ENCODE measurements around the gene PRKAG2.

Gene PRKAG2

DNA sequence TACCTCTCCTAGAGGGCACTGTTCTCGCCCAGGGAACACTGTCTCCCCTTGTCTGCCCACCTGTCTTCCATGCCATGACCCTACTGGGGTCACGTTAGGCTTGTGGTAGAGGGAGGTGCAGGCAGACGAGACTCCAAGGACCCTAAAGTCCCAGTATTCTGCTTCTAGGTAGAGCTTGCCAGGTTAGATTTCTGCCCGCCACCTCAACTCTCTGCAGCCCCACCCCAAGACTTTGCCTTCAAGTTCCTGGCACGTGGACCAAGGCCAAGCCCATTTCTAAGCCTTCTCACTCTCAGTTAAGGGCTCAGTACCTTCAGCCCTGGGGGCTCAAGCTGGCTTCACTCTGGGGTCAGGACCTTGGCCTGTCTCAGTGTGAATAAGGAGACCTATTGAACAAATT is 16.1 kb downstream of the PRKAG2 start:
- TF ChIP-seq FOXM1 (IDR thresholded peaks at IDR 0.05; ENCODE audit: borderline replicate concordance, low read depth), result no peak
- no peak for TF ChIP-seq EP300 (IDR thresholded peaks at IDR 0.05; ENCODE audit: borderline replicate concordance)
- TF ChIP-seq TEAD4 (IDR thresholded peaks at IDR 0.05), result no peak
- no peak for TF ChIP-seq CEBPB (IDR thresholded peaks at IDR 0.05)
- TF ChIP-seq CREB1 (IDR thresholded peaks at IDR 0.05; ENCODE audit: low read depth), result no peak
- TF ChIP-seq, protein P1, sequence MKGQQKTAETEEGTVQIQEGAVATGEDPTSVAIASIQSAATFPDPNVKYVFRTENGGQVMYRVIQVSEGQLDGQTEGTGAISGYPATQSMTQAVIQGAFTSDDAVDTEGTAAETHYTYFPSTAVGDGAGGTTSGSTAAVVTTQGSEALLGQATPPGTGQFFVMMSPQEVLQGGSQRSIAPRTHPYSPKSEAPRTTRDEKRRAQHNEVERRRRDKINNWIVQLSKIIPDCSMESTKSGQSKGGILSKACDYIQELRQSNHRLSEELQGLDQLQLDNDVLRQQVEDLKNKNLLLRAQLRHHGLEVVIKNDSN (IDR thresholded peaks at IDR 0.05), result no peak
- TF ChIP-seq EGR1 (IDR thresholded peaks at IDR 0.05), result no peak
- no peak for TF ChIP-seq TCF12 (IDR thresholded peaks at IDR 0.05; ENCODE audit: low read depth)
- TF ChIP-seq YY1 (IDR thresholded peaks at IDR 0.05; ENCODE audit: low read depth), result no peak
- TF ChIP-seq ZBTB7A (IDR thresholded peaks at IDR 0.05; ENCODE audit: low read depth), result no peak
- TF ChIP-seq, protein P2, sequence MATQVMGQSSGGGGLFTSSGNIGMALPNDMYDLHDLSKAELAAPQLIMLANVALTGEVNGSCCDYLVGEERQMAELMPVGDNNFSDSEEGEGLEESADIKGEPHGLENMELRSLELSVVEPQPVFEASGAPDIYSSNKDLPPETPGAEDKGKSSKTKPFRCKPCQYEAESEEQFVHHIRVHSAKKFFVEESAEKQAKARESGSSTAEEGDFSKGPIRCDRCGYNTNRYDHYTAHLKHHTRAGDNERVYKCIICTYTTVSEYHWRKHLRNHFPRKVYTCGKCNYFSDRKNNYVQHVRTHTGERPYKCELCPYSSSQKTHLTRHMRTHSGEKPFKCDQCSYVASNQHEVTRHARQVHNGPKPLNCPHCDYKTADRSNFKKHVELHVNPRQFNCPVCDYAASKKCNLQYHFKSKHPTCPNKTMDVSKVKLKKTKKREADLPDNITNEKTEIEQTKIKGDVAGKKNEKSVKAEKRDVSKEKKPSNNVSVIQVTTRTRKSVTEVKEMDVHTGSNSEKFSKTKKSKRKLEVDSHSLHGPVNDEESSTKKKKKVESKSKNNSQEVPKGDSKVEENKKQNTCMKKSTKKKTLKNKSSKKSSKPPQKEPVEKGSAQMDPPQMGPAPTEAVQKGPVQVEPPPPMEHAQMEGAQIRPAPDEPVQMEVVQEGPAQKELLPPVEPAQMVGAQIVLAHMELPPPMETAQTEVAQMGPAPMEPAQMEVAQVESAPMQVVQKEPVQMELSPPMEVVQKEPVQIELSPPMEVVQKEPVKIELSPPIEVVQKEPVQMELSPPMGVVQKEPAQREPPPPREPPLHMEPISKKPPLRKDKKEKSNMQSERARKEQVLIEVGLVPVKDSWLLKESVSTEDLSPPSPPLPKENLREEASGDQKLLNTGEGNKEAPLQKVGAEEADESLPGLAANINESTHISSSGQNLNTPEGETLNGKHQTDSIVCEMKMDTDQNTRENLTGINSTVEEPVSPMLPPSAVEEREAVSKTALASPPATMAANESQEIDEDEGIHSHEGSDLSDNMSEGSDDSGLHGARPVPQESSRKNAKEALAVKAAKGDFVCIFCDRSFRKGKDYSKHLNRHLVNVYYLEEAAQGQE (IDR thresholded peaks at IDR 0.05; ENCODE audit: low read depth), result no peak
- TF ChIP-seq TAF1 (IDR thresholded peaks at IDR 0.05; ENCODE audit: low read depth), result no peak
- no peak for TF ChIP-seq NFIC (IDR thresholded peaks at IDR 0.05)
- TF ChIP-seq, protein P3, sequence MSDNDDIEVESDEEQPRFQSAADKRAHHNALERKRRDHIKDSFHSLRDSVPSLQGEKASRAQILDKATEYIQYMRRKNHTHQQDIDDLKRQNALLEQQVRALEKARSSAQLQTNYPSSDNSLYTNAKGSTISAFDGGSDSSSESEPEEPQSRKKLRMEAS (IDR thresholded peaks at IDR 0.05), result no peak
- no peak for TF ChIP-seq RAD21 (IDR thresholded peaks at IDR 0.05; ENCODE audit: low read depth)

DNA sequence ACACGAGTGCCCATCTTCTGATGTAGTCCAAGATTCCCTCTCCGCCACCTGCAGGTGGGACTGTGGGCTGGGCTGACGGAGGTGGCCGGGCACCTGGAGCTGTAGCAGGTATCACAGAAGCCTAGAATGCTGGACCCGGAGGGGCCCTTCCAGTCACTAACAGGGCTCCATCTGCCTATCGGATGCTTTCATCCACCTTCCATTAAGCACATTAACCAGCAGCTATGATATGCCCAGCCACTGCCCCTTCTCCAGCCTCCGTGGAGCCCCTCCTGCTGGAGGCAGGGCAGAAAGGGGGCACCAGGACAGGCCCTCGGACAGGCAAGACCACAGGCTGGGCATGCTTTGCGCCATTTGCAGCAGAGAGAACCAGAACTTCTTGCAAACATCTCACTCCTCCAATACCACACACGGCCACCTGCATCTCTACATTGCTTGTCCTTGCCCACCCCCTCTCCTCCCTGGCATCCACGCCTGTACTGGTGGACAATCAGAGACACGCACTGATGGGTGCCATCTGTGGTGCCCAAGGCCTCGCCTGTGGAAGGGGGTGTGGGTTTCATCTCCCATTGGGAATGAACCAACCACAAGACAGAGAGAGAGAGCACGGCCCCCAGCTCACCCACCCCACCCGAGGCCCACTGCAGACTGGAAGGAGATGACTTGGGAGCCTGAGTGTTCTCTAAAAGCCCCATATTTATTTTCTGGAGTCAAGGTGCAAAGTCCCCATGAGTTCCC is 16.8 kb downstream of the PRKAG2 start:
- TF ChIP-seq, protein P2 (IDR thresholded peaks at IDR 0.05; ENCODE audit: low read depth), result no peak
- TF ChIP-seq, protein P3 (IDR thresholded peaks at IDR 0.05), result no peak
- TF ChIP-seq YY1 (IDR thresholded peaks at IDR 0.05; ENCODE audit: low read depth), result no peak
- TF ChIP-seq TAF1 (IDR thresholded peaks at IDR 0.05; ENCODE audit: low read depth), result no peak
- no peak for TF ChIP-seq CREB1 (IDR thresholded peaks at IDR 0.05; ENCODE audit: low read depth)
- TF ChIP-seq TCF12 (IDR thresholded peaks at IDR 0.05; ENCODE audit: low read depth), result no peak
- no peak for TF ChIP-seq CEBPB (IDR thresholded peaks at IDR 0.05)
- TF ChIP-seq EGR1 (IDR thresholded peaks at IDR 0.05), result no peak
- TF ChIP-seq ZBTB7A (IDR thresholded peaks at IDR 0.05; ENCODE audit: low read depth), result no peak
- TF ChIP-seq EP300 (IDR thresholded peaks at IDR 0.05; ENCODE audit: borderline replicate concordance), result no peak
- TF ChIP-seq TEAD4 (IDR thresholded peaks at IDR 0.05), result no peak
- TF ChIP-seq RAD21 (IDR thresholded peaks at IDR 0.05; ENCODE audit: low read depth), result no peak
- no peak for TF ChIP-seq NFIC (IDR thresholded peaks at IDR 0.05)
- no peak for TF ChIP-seq FOXM1 (IDR thresholded peaks at IDR 0.05; ENCODE audit: borderline replicate concordance, low read depth)
- TF ChIP-seq, protein P1 (IDR thresholded peaks at IDR 0.05), result no peak

DNA sequence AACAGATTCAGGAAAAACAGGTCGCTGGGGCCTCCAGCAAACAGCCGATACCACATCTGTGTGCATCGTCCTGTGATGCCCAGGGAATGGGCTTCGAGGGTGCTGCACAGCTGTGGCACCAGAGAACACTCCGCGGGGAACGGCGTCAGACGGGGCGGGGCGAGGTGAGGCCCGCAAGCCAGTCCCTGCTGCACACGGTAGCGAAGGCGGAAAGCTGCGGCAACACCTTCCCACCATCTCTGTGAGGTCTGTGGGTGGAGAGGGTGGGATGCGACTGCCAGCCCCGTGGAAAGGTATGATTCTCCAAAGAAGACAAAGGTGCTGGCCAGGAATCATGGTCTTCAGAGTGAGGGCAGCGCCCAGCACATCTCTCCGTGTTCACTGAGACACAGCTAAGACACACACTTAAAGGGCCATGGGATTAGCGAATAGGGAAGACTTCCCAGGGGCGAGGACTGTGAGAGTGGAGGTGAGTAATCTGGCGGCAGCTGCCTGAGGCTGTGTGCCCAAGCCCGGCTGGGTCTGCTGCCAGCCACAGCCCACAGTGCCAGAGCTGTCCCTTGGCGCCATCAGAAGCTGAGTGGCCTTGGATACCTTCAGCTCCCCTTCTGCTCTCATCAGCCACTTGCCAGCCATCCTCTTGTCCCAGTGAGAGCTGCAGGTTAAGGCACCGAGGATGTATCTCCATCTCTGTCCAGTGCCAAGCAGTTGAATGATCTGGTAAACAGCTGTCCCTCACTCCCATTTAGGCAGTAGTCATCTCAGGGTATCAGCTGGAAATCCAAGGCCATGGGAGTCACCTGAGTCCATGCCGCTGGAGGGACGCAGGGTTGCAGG is 17.6 kb downstream of the PRKAG2 start:
- TF ChIP-seq ZBTB7A (IDR thresholded peaks at IDR 0.05; ENCODE audit: low read depth) (no peak), CEBPB (IDR thresholded peaks at IDR 0.05) (no peak), TEAD4 (IDR thresholded peaks at IDR 0.05) (no peak), RAD21 (IDR thresholded peaks at IDR 0.05; ENCODE audit: low read depth) (no peak), EGR1 (IDR thresholded peaks at IDR 0.05) (no peak), FOXM1 (IDR thresholded peaks at IDR 0.05; ENCODE audit: borderline replicate concordance, low read depth) (no peak), YY1 (IDR thresholded peaks at IDR 0.05; ENCODE audit: low read depth) (no peak), TCF12 (IDR thresholded peaks at IDR 0.05; ENCODE audit: low read depth) (no peak)
- TF ChIP-seq, protein P1 (IDR thresholded peaks at IDR 0.05), result no peak

DNA sequence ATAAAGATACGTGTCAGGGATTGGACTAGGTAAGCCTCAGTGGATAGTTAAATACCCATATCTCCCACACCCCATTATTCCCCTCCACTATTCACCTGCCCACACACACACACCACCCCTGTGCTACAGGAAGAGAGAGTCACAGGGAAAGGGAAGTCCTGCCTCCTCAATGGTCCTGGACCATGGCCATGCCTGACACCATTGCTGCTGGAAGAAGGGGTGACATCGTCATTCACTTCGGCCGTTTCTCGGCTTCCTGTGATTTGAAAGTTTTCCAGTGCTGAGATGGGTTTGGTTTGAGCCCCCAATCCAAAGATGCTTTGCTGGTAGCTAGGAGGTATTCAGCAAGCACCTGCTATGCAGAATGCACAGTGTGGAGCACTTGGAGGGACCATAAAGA is 18.5 kb downstream of the PRKAG2 start:
- TF ChIP-seq ZBTB7A (IDR thresholded peaks at IDR 0.05; ENCODE audit: low read depth), result no peak
